HepG2 (cell line): ENCODE data around the gene TMEM132D. TPM values are rescaled to one million over a fixed set of nuclear protein-coding genes. Genes with fewer than 3 reads are reported as not detected.

Experiments used
- ATAC-seq: fragments of 200-7000 bp; cut with Tn5 transposase; 3 replicates; pipeline ENCODE4 v1.9.1; 2020; ENCODE audit warnings: mild to moderate bottlenecking, moderate library complexity
- BruUV-seq: library from RNA; stranded (reverse); fragments of 400-500 nt; replicated peaks from 2 replicates; lab custom pipeline; 2021; lab: Mats Ljungman, UMichigan
- CTCF ChIA-PET: fragments of 300-600 bp; formaldehyde crosslinking; extraction: SDS; loops from one replicate; lab custom pipeline; 2021; ENCODE audit warnings: low total read pairs, inconsistent platforms, low intra/inter-chr PET ratio; lab: Yijun Ruan, JAX
- POLR2A ChIA-PET: fragments of 350-600 bp; sonication (Branson Sonifier 250); formaldehyde crosslinking; loops from one replicate; lab custom pipeline; 2020; ENCODE audit warnings: antibody characterized with exemption, inconsistent platforms; lab: Yijun Ruan, JAX
- DNase-seq: peaks from one replicate; pipeline ENCODE4 v3.0.0-alpha.2; 2015; ENCODE audit warnings: low spot score
- FAIRE-seq: peaks from 3 replicates; lab custom pipeline; 2011; peaks lifted over from hg19 to GRCh38; lab: Jason Lieb, UNC
- H2AFZ ChIP-seq: one replicate; pipeline ENCODE4 v1.6.1; 2011; ENCODE audit warnings: low read length, inconsistent platforms
- H3K27ac ChIP-seq: fragments of 300-600 bp; 3 replicates; pipeline ENCODE4 v1.8.0; 2011; ENCODE audit warnings: mixed run types, mild to moderate bottlenecking, mixed read lengths, low read length, inconsistent platforms; ENCODE audit not compliant: insufficient read depth; ENCODE audit errors: extremely low read length
- H3K27me3 ChIP-seq, 2 experiments: fragments of 200-600 bp in 1 of 2; 2 replicates in 1 of 2; 3 replicates in 1 of 2; pipeline versions ENCODE4 v1.6.0 to v1.8.0; 2011; ENCODE audit warnings: low read length in 2 of 2, mild to moderate bottlenecking in 2 of 2, moderate library complexity in 2 of 2, inconsistent platforms in 1 of 2; ENCODE audit not compliant: insufficient read depth in 2 of 2, control insufficient read depth in 1 of 2
- H3K36me3 ChIP-seq, 2 experiments: fragments of 200-600 bp in 1 of 2; replicated peaks in 1 of 2; 2 replicates in 1 of 2; 3 replicates in 1 of 2; pipeline versions ENCODE4 v1.5.1 to v1.8.0; 2011; ENCODE audit warnings: low read length in 2 of 2, inconsistent platforms in 1 of 2; ENCODE audit not compliant: insufficient read depth in 2 of 2, control insufficient read depth in 1 of 2
- H3K4me1 ChIP-seq: 2 replicates; pipeline ENCODE4 v1.5.1; 2012; ENCODE audit warnings: low read length, inconsistent platforms; ENCODE audit not compliant: insufficient read depth
- H3K4me2 ChIP-seq: 2 replicates; pipeline ENCODE4 v1.6.0; 2011; ENCODE audit warnings: low read depth, low read length, inconsistent platforms
- H3K4me3 ChIP-seq, 3 experiments: fragments of 200-600 bp in 1 of 3; sonication (generic), shearing (Covaris generic) in 1 of 3; replicated peaks in 1 of 3; 2 replicates each; pipeline ENCODE4 v1.5.1; 2011 to 2016; ENCODE audit warnings: low read length in 3 of 3, inconsistent platforms in 2 of 3, low read depth in 2 of 3, mild to moderate bottlenecking in 2 of 3, control low read depth in 1 of 3, mixed read lengths in 1 of 3; ENCODE audit not compliant: insufficient read depth in 1 of 3
- H3K79me2 ChIP-seq: one replicate; pipeline ENCODE4 v1.6.1; 2011; ENCODE audit warnings: low read length, inconsistent platforms; ENCODE audit not compliant: insufficient read depth
- H3K9ac ChIP-seq: 2 replicates; pipeline ENCODE4 v1.6.0; 2011; ENCODE audit warnings: mild to moderate bottlenecking, low read depth, low read length, inconsistent platforms; ENCODE audit not compliant: insufficient read depth
- H3K9me3 ChIP-seq: 2 replicates; pipeline ENCODE4 v1.5.1; 2012; ENCODE audit warnings: mild to moderate bottlenecking, low read length
- H4K20me1 ChIP-seq: 2 replicates; pipeline ENCODE4 v1.6.0; 2011; ENCODE audit warnings: inconsistent platforms, mild to moderate bottlenecking, low read length, moderate library complexity; ENCODE audit not compliant: insufficient read depth
- ASH2L ChIP-seq: fragments of 300-600, 200-600 bp; sonication (generic); IDR thresholded peaks from 2 replicates; pipeline ENCODE4 v1.7.0; 2017; ENCODE audit warnings: low read depth, mild to moderate bottlenecking, moderate library complexity, mixed read lengths, low read length; ENCODE audit not compliant: insufficient read length
- GMEB1 ChIP-seq: sonication (generic); formaldehyde crosslinking; IDR thresholded peaks from 2 replicates; pipeline ENCODE4 v1.5.1; 2020; ENCODE audit warnings: missing genetic modification reagents, mild to moderate bottlenecking, borderline replicate concordance
- HNRNPL ChIP-seq: fragments of 200-400 bp; formaldehyde crosslinking; IDR thresholded peaks from 2 replicates; pipeline ENCODE4 v1.6.1; 2017; ENCODE audit warnings: mild to moderate bottlenecking, low read depth, low read length
- HOXA3 ChIP-seq: sonication (generic); formaldehyde crosslinking; IDR thresholded peaks from 2 replicates; pipeline ENCODE4 v1.5.0; 2020; ENCODE audit warnings: missing genetic modification reagents
- LBX2 ChIP-seq: sonication (generic); formaldehyde crosslinking; IDR thresholded peaks from 2 replicates; pipeline ENCODE4 v1.5.0; 2020; ENCODE audit warnings: missing genetic modification reagents, mild to moderate bottlenecking, borderline replicate concordance
- NAIF1 ChIP-seq: sonication (generic); formaldehyde crosslinking; IDR thresholded peaks from 2 replicates; pipeline ENCODE4 v1.5.0; 2020; ENCODE audit warnings: mild to moderate bottlenecking, missing genetic modification reagents, borderline replicate concordance
- NCOR1 ChIP-seq: fragments of 200-600 bp; sonication (generic); IDR thresholded peaks from 2 replicates; pipeline ENCODE4 v1.7.0; 2017; ENCODE audit warnings: antibody characterized with exemption, low read length, borderline replicate concordance
- SCMH1 ChIP-seq: sonication (generic); formaldehyde crosslinking; IDR thresholded peaks from 2 replicates; pipeline ENCODE4 v1.9.0; 2021; ENCODE audit warnings: missing genetic modification reagents, mild to moderate bottlenecking, borderline replicate concordance
- THAP9 ChIP-seq: sonication (generic); formaldehyde crosslinking; IDR thresholded peaks from 2 replicates; pipeline ENCODE4; 2020; ENCODE audit warnings: missing genetic modification reagents, mild to moderate bottlenecking, borderline replicate concordance
- TOPORS ChIP-seq: sonication (generic); formaldehyde crosslinking; IDR thresholded peaks from 2 replicates; pipeline ENCODE4 v1.8.0; 2023; ENCODE audit warnings: mild to moderate bottlenecking, missing genetic modification reagents
- XBP1 ChIP-seq: sonication (generic); formaldehyde crosslinking; IDR thresholded peaks from 2 replicates; pipeline ENCODE4 v1.5.0; 2020; ENCODE audit warnings: missing genetic modification reagents
- ZFAT ChIP-seq: sonication (generic); formaldehyde crosslinking; conservative IDR thresholded peaks from 2 replicates; pipeline ENCODE4 v1.8.1; 2023; ENCODE audit warnings: missing genetic modification reagents, inconsistent platforms
- ZFP37 ChIP-seq: sonication (generic); formaldehyde crosslinking; IDR thresholded peaks from 2 replicates; pipeline ENCODE4 v1.4.0; 2020; ENCODE audit warnings: missing genetic modification reagents, borderline replicate concordance
- ZFP62 ChIP-seq: sonication (generic); formaldehyde crosslinking; IDR thresholded peaks from 2 replicates; pipeline ENCODE4 v1.4.0; 2020; ENCODE audit warnings: missing genetic modification reagents
- ZNF12 ChIP-seq: sonication (generic); formaldehyde crosslinking; IDR thresholded peaks from 2 replicates; pipeline ENCODE4 v1.5.0; 2020; ENCODE audit warnings: missing genetic modification reagents
- ZNF770 ChIP-seq: sonication (generic); formaldehyde crosslinking; IDR thresholded peaks from 2 replicates; pipeline ENCODE4 v1.5.0; 2020; ENCODE audit warnings: mild to moderate bottlenecking, missing genetic modification reagents
- WGBS: methylation state at CpG from one replicate; pipeline ENCODE4 v1.1.6; 2017; ENCODE audit warnings: low lambda C conversion rate; 5-methylcytosine and 5-hydroxymethylcytosine counted together
- in situ Hi-C: cut with HindIII; loops from 2 replicates; pipeline ENCODE4 v1.10.0; 2017; ENCODE audit warnings: low pct_unique_long_range_greater_than_20kb; ENCODE audit not compliant: extremely low pct_ligation_motif_present
- intact Hi-C: fragments of 100-400 bp; cut with micrococcal nuclease; formaldehyde crosslinking; loops from one replicate; pipeline ENCODE4 v1.10.0; 2022; ENCODE audit not compliant: unreplicated experiment
- polyA plus RNA-seq, 8 experiments: library from polyadenylated mRNA; depleted of rRNA in 3 of 8; stranded (reverse) in 7 of 8; unstranded in 1 of 8; fragments of >200 nt; fragmentation: Illumina TruSeq in 4 of 8; extraction: Trizol in 4 of 8; gene quantifications; 2 replicates each; pipeline versions ENCODE4 v1.2.1 to v1.2.3, GENCODE V29; 2011 to 2016; ENCODE audit warnings: low read depth in 4 of 8, missing spikeins in 1 of 8, mixed read lengths in 1 of 8; ENCODE audit not compliant: insufficient read depth in 1 of 8
- total RNA-seq, 5 experiments: library from RNA; depleted of rRNA; stranded (reverse); fragments of >200 nt; fragmentation: Illumina TruSeq; extraction: Trizol; gene quantifications; 2 replicates each; pipeline ENCODE4 v1.2.3, GENCODE V29; 2016; ENCODE audit warnings: low read depth in 1 of 5

Gene TMEM132D
- total and polyA plus RNA-seq, 2 of the 13 experiments (the other 11 are each of a cell fraction or from before 2014, with no cell fraction given): not detected

- Histone ChIP-seq H4K20me1 (no peaks in the 10 kb centered on the region), H3K4me1 (no peaks in the 10 kb centered on the region), H3K36me3 (no peaks in the 10 kb centered on the region), H3K27me3 (peaks cover 2 to 18% of the 10 kb centered on the region in 2 experiments; a peak in 2 of 5 replicates), H2AFZ (no peak overlapping the region), H3K4me3 (no peak overlapping the region), H3K79me2 (no peaks in the 10 kb centered on the region), H3K4me2 (no peak overlapping the region), H3K9ac (no peak overlapping the region), H3K9me3 (no peaks in the 10 kb centered on the region), H3K27ac (no peak overlapping the region)
- intact Hi-C loops: no loop called here
- no TSS peak for BruUV-seq
- in situ Hi-C loops: no loop called here
- no peak for ATAC-seq
- ChIA-PET POLR2A (no interaction called here), CTCF (no interaction called here)
- no peak for FAIRE-seq
- no peak for DNase-seq
- WGBS: 18% methylated on average over 9 of the region's 9 CpGs
- TF ChIP-seq TOPORS (CRISPR knock-in tag) (no peak), XBP1 (CRISPR knock-in tag) (no peak), LBX2 (CRISPR knock-in tag) (no peak), ZNF770 (no peak), GMEB1 (CRISPR knock-in tag) (no peak), ASH2L (no peak), NAIF1 (CRISPR knock-in tag) (no peak), NCOR1 (no peak), ZFP37 (CRISPR knock-in tag) (no peak), SCMH1 (CRISPR knock-in tag) (no peak), HOXA3 (no peak), HNRNPL (no peak), ZFP62 (CRISPR knock-in tag) (no peak), ZNF12 (CRISPR knock-in tag) (no peak), ZFAT (CRISPR knock-in tag) (no peak), THAP9 (CRISPR knock-in tag) (no peak)
These were observed 696.7 kb downstream of the TMEM132D start for GRCh38 chr12:129207084-129207483.
